GM12878 (cell line): Measurements from ENCODE around the gene NPIPA5.
"Not testable (repeated sequence)": the region's sequence is repeated elsewhere in the genome, so short reads cannot be mapped to it uniquely, and the experiment has no call there.

Source experiments
- CHD2 ChIP-seq: IDR thresholded peaks from 2 replicates; pipeline ENCODE4 v1.6.1; 2011; ENCODE audit warnings: low read depth, low read length, improper control_type of control experiment, borderline replicate concordance
- RAD21 ChIP-seq: IDR thresholded peaks from 2 replicates; pipeline ENCODE4 v1.6.1; 2011; ENCODE audit warnings: mild to moderate bottlenecking, low read depth, low read length, moderate library complexity; ENCODE audit not compliant: insufficient read depth
- WRNIP1 ChIP-seq: IDR thresholded peaks from 2 replicates; pipeline ENCODE4 v1.6.1; 2011; ENCODE audit warnings: low read depth, low read length, improper control_type of control experiment, borderline replicate concordance
- TF ChIP-seq, protein P1 (sequence below): fragments of 450-650 bp; IDR thresholded peaks from 2 replicates; pipeline ENCODE4 v1.6.1; 2016; ENCODE audit warnings: mild to moderate bottlenecking, moderate library complexity, borderline replicate concordance
- TF ChIP-seq, protein P2 (sequence below), 3 experiments: IDR thresholded peaks in 2 of 3; conservative IDR thresholded peaks in 1 of 3; 2 replicates each; pipeline ENCODE4 v1.5.1; 2011; ENCODE audit warnings: low read depth in 3 of 3, low read length in 3 of 3, mild to moderate bottlenecking in 3 of 3, control low read depth in 2 of 3, moderate library complexity in 2 of 3, inconsistent platforms in 1 of 3, mixed read lengths in 1 of 3; ENCODE audit not compliant: control insufficient read depth in 2 of 3, insufficient read depth in 1 of 3; ENCODE audit errors: extremely low read depth in 1 of 3
- TF ChIP-seq, protein P3 (sequence below): fragments of 450-650 bp; formaldehyde crosslinking; IDR thresholded peaks from 2 replicates; pipeline ENCODE4 v1.5.0; 2022; ENCODE audit warnings: mild to moderate bottlenecking, missing genetic modification characterization

DNA sequence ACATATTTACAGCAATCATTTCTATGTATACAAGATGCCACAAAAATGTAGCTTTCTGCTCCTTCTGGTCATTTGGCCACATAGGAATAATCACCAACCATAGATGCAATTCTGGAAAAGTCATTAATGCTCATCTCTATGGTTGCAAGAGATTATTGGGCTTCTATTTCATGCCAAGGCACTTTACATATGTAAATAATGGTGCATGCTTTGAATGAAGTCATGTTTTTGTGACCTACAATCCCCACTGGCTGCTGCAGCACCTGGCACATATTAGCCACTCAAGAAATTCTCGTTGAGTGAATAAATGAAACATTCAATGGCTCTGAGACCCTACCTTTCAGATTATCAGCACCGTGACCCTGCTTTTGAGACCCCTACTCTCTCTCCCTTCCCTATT is 47.1 kb downstream of the NPIPA5 start:
- TF ChIP-seq, protein P1, sequence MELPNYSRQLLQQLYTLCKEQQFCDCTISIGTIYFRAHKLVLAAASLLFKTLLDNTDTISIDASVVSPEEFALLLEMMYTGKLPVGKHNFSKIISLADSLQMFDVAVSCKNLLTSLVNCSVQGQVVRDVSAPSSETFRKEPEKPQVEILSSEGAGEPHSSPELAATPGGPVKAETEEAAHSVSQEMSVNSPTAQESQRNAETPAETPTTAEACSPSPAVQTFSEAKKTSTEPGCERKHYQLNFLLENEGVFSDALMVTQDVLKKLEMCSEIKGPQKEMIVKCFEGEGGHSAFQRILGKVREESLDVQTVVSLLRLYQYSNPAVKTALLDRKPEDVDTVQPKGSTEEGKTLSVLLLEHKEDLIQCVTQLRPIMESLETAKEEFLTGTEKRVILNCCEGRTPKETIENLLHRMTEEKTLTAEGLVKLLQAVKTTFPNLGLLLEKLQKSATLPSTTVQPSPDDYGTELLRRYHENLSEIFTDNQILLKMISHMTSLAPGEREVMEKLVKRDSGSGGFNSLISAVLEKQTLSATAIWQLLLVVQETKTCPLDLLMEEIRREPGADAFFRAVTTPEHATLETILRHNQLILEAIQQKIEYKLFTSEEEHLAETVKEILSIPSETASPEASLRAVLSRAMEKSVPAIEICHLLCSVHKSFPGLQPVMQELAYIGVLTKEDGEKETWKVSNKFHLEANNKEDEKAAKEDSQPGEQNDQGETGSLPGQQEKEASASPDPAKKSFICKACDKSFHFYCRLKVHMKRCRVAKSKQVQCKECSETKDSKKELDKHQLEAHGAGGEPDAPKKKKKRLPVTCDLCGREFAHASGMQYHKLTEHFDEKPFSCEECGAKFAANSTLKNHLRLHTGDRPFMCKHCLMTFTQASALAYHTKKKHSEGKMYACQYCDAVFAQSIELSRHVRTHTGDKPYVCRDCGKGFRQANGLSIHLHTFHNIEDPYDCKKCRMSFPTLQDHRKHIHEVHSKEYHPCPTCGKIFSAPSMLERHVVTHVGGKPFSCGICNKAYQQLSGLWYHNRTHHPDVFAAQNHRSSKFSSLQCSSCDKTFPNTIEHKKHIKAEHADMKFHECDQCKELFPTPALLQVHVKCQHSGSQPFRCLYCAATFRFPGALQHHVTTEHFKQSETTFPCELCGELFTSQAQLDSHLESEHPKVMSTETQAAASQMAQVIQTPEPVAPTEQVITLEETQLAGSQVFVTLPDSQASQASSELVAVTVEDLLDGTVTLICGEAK = not testable (repeated sequence)
- TF ChIP-seq, protein P2, sequence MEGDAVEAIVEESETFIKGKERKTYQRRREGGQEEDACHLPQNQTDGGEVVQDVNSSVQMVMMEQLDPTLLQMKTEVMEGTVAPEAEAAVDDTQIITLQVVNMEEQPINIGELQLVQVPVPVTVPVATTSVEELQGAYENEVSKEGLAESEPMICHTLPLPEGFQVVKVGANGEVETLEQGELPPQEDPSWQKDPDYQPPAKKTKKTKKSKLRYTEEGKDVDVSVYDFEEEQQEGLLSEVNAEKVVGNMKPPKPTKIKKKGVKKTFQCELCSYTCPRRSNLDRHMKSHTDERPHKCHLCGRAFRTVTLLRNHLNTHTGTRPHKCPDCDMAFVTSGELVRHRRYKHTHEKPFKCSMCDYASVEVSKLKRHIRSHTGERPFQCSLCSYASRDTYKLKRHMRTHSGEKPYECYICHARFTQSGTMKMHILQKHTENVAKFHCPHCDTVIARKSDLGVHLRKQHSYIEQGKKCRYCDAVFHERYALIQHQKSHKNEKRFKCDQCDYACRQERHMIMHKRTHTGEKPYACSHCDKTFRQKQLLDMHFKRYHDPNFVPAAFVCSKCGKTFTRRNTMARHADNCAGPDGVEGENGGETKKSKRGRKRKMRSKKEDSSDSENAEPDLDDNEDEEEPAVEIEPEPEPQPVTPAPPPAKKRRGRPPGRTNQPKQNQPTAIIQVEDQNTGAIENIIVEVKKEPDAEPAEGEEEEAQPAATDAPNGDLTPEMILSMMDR (IDR thresholded peaks at IDR 0.05 in 2 of 3, conservative IDR thresholded peaks at IDR 0.05 in 1 of 3; ENCODE audit: control insufficient read depth in 2 of 3, extremely low read depth in 1 of 3, insufficient read depth in 1 of 3, low read depth in 3 of 3, low read length in 3 of 3) = not testable (repeated sequence)
- not testable (repeated sequence) for TF ChIP-seq CHD2, RAD21, WRNIP1
- TF ChIP-seq, protein P3, sequence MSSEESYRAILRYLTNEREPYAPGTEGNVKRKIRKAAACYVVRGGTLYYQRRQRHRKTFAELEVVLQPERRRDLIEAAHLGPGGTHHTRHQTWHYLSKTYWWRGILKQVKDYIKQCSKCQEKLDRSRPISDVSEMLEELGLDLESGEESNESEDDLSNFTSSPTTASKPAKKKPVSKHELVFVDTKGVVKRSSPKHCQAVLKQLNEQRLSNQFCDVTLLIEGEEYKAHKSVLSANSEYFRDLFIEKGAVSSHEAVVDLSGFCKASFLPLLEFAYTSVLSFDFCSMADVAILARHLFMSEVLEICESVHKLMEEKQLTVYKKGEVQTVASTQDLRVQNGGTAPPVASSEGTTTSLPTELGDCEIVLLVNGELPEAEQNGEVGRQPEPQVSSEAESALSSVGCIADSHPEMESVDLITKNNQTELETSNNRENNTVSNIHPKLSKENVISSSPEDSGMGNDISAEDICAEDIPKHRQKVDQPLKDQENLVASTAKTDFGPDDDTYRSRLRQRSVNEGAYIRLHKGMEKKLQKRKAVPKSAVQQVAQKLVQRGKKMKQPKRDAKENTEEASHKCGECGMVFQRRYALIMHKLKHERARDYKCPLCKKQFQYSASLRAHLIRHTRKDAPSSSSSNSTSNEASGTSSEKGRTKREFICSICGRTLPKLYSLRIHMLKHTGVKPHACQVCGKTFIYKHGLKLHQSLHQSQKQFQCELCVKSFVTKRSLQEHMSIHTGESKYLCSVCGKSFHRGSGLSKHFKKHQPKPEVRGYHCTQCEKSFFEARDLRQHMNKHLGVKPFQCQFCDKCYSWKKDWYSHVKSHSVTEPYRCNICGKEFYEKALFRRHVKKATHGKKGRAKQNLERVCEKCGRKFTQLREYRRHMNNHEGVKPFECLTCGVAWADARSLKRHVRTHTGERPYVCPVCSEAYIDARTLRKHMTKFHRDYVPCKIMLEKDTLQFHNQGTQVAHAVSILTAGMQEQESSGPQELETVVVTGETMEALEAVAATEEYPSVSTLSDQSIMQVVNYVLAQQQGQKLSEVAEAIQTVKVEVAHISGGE (CRISPR knock-in tag) = not testable (repeated sequence)
